HEK293 (cell line): ENCODE data around the gene SCUBE3.

Source experiments
- CTCF ChIP-seq: fragments of 450-650 bp; formaldehyde crosslinking; IDR thresholded peaks from 2 replicates; pipeline ENCODE4 v1.5.1; 2016; ENCODE audit warnings: missing biosample characterization, missing genetic modification characterization
- REST ChIP-seq: fragments of 450-650 bp; formaldehyde crosslinking; IDR thresholded peaks from 2 replicates; pipeline ENCODE4 v1.5.1; 2016; ENCODE audit warnings: missing biosample characterization, missing genetic modification characterization
- ZNF211 ChIP-seq: fragments of 450-650 bp; formaldehyde crosslinking; IDR thresholded peaks from 2 replicates; pipeline ENCODE4 v1.5.1; 2016; ENCODE audit warnings: low read depth, missing biosample characterization, missing genetic modification characterization
- ZNF677 ChIP-seq: fragments of 450-650 bp; IDR thresholded peaks from 2 replicates; pipeline ENCODE4 v1.5.0; 2018; ENCODE audit warnings: missing biosample characterization, mild to moderate bottlenecking, missing genetic modification characterization, moderate library complexity

- no peak for TF ChIP-seq ZNF677 (tag by site-specific recombination)
- no peak for TF ChIP-seq REST (tag by site-specific recombination)
- TF ChIP-seq CTCF, result no peak
- TF ChIP-seq ZNF211 (tag by site-specific recombination), result no peak
Observed at GRCh38 chr6:35295521-35296315, 82.0 kb downstream of the SCUBE3 start.
